Fibroblast of lung (primary cell): ENCODE measurements around the gene RAD23B.

Experiments used
- EZH2 ChIP-seq: IDR thresholded peaks from 2 replicates; pipeline ENCODE4 v1.5.1; 2012; ENCODE audit warnings: low read length, control low read depth, mild to moderate bottlenecking; ENCODE audit errors: missing control alignments
- TF ChIP-seq, protein P1 (sequence below), 2 donors: IDR thresholded peaks in 1 of 2; conservative IDR thresholded peaks in 1 of 2; 1 replicate in 1 of 2; 2 replicates in 1 of 2; pipeline ENCODE4 v1.5.1; 2011 to 2012; ENCODE audit warnings: low read length in 2 of 2, control low read depth in 1 of 2, inconsistent platforms in 1 of 2, low read depth in 1 of 2, mild to moderate bottlenecking in 1 of 2

DNA sequence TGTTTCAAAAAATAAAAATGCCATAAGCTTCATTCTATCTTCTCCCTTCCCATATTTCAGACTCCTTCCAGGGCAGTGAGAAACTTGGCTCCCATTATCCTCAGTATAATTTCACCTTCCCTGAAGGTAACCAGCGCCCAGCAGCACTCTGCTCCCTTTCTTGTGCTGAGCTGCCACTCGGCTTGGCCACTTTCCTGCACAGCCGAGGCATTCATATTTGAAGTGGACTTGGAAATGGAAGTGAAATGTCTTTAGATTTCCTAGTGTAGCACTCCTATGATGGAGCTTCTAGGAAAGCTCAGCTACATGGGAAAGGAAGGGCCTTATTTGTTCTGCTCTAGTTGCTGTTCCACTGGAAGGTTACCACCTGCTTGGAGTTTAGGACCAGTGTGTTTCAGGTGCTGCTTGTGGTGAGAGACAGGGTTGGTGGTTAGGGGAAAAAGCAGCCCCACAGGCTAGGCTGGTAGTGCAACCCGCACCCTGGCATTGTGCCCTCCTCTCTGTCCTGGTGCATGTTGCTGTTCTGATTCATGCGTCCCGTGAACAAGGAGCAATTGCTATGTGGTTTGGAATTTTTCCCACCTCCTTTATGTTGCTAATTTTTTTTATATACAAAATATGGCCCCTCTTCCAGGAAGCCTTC, 53.8 kb downstream of the RAD23B start:
- TF ChIP-seq, protein P1, sequence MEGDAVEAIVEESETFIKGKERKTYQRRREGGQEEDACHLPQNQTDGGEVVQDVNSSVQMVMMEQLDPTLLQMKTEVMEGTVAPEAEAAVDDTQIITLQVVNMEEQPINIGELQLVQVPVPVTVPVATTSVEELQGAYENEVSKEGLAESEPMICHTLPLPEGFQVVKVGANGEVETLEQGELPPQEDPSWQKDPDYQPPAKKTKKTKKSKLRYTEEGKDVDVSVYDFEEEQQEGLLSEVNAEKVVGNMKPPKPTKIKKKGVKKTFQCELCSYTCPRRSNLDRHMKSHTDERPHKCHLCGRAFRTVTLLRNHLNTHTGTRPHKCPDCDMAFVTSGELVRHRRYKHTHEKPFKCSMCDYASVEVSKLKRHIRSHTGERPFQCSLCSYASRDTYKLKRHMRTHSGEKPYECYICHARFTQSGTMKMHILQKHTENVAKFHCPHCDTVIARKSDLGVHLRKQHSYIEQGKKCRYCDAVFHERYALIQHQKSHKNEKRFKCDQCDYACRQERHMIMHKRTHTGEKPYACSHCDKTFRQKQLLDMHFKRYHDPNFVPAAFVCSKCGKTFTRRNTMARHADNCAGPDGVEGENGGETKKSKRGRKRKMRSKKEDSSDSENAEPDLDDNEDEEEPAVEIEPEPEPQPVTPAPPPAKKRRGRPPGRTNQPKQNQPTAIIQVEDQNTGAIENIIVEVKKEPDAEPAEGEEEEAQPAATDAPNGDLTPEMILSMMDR (conservative IDR thresholded peaks at IDR 0.05 in 1 of 2, IDR thresholded peaks at IDR 0.05 in 1 of 2; ENCODE audit: low read depth in 1 of 2, low read length in 2 of 2): no peak
- TF ChIP-seq EZH2: no peak
